ENCODE measurements around the gene TENT4A. TPM values are rescaled to one million over a fixed set of nuclear protein-coding genes. Genes with fewer than 3 reads are reported as not detected.

The TENT4A gene
- total and polyA plus RNA-seq, 2 of the 13 experiments (the other 11 are each of a cell fraction or from before 2014, with no cell fraction given) = 6.3 to 13.3 TPM

GRCh38 chr5:6719417-6719816 lies 6.2 kb downstream of the TENT4A start (continued):
- TF ChIP-seq, protein P1, sequence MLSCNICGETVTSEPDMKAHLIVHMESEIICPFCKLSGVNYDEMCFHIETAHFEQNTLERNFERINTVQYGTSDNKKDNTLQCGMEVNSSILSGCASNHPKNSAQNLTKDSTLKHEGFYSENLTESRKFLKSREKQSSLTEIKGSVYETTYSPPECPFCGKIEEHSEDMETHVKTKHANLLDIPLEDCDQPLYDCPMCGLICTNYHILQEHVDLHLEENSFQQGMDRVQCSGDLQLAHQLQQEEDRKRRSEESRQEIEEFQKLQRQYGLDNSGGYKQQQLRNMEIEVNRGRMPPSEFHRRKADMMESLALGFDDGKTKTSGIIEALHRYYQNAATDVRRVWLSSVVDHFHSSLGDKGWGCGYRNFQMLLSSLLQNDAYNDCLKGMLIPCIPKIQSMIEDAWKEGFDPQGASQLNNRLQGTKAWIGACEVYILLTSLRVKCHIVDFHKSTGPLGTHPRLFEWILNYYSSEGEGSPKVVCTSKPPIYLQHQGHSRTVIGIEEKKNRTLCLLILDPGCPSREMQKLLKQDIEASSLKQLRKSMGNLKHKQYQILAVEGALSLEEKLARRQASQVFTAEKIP (CRISPR knock-in tag; IDR thresholded peaks at IDR 0.05; ENCODE audit: borderline replicate concordance) = no peak

GRCh38 chr5:6719896-6720560 lies 6.8 kb downstream of the TENT4A start:
- CTCF ChIA-PET (ENCODE audit: low intra/inter-chr PET ratio, low total read pairs) = no interaction called here
- FAIRE-seq (no peak), DNase-seq (ENCODE audit: low spot score) (no peak), ATAC-seq (no peak)
- Histone ChIP-seq H3K27me3 (ENCODE audit: control insufficient read depth in 1 of 2, insufficient read depth in 2 of 2, low read length in 2 of 2) (no peaks in the 10 kb centered on the region), H3K4me3 (replicated peaks in 1 of 3; ENCODE audit: insufficient read depth in 1 of 3, low read depth in 2 of 3, low read length in 3 of 3) (no peak overlapping the region), H2AFZ (ENCODE audit: low read length) (no peak overlapping the region), H3K4me1 (ENCODE audit: insufficient read depth, low read length) (peaks cover 56% of the 10 kb centered on the region), H3K27ac (ENCODE audit: extremely low read length, insufficient read depth, low read length) (no peak overlapping the region), H3K79me2 (ENCODE audit: insufficient read depth, low read length) (peaks cover 97% of the 10 kb centered on the region), H3K9ac (ENCODE audit: insufficient read depth, low read depth, low read length) (no peak overlapping the region), H3K36me3 (replicated peaks in 1 of 2; ENCODE audit: control insufficient read depth in 1 of 2, insufficient read depth in 2 of 2, low read length in 2 of 2) (peaks cover 6 to 47% of the 10 kb centered on the region in 2 experiments; a peak in 4 of 5 replicates), H3K4me2 (ENCODE audit: low read depth, low read length) (no peak overlapping the region), H4K20me1 (ENCODE audit: insufficient read depth, low read length) (peaks cover 78% of the 10 kb centered on the region), H3K9me3 (ENCODE audit: low read length) (no peaks in the 10 kb centered on the region)
- intact Hi-C loops (cut with micrococcal nuclease; ENCODE audit: unreplicated experiment) = no loop called here
- BruUV-seq (replicated peaks) = no TSS peak
- TF ChIP-seq ZFP36 (IDR thresholded peaks at IDR 0.05; ENCODE audit: borderline replicate concordance, low read depth, low read length, partially characterized antibody) = no peak
- TF ChIP-seq AGO1 (IDR thresholded peaks at IDR 0.05; ENCODE audit: low read depth, low read length, poor library complexity, severe bottlenecking) = no peak
- POLR2A ChIA-PET = no interaction called here
- 96% methylated on average over 5 of the region's 5 CpGs for WGBS (ENCODE audit: low lambda C conversion rate)
- in situ Hi-C loops (cut with HindIII; ENCODE audit: extremely low pct_ligation_motif_present, low pct_unique_long_range_greater_than_20kb) = no loop called here

DNA sequence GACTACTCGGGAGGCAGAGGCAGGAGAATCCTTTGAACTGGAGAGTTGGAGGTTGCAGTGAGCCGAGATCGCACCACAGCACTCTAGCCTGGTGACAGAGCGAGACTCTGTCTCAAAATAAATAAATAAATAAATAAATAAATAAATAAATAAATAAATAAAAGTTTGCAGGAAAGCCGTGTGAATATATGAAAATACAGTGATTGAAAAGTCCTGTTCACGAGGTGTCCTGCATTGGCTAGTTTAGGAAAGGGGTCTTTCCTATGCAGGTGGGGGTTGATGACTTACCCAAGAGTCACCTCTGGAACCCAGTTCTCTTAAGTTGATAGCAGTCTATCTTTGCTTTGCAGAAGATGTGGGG lies 7.3 kb downstream of the TENT4A start:
- FAIRE-seq = no peak
- TF ChIP-seq HDAC2 (CRISPR knock-in tag; IDR thresholded peaks at IDR 0.05) = no peak
- TF ChIP-seq, protein P2, sequence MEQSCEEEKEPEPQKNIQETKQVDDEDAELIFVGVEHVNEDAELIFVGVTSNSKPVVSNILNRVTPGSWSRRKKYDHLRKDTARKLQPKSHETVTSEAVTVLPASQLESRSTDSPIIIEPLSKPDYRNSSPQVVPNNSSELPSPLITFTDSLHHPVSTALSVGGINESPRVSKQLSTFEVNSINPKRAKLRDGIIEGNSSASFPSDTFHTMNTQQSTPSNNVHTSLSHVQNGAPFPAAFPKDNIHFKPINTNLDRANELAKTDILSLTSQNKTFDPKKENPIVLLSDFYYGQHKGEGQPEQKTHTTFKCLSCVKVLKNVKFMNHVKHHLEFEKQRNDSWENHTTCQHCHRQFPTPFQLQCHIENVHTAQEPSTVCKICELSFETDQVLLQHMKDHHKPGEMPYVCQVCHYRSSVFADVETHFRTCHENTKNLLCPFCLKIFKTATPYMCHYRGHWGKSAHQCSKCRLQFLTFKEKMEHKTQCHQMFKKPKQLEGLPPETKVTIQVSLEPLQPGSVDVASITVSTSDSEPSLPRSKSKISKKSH (CRISPR knock-in tag; IDR thresholded peaks at IDR 0.05; ENCODE audit: borderline replicate concordance) = no peak
- TF ChIP-seq SP1 (IDR thresholded peaks at IDR 0.05) = no peak
- TF ChIP-seq SP1 (CRISPR knock-in tag; IDR thresholded peaks at IDR 0.05) = no peak
- TF ChIP-seq, protein P3, sequence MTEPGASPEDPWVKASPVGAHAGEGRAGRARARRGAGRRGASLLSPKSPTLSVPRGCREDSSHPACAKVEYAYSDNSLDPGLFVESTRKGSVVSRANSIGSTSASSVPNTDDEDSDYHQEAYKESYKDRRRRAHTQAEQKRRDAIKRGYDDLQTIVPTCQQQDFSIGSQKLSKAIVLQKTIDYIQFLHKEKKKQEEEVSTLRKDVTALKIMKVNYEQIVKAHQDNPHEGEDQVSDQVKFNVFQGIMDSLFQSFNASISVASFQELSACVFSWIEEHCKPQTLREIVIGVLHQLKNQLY (CRISPR knock-in tag; IDR thresholded peaks at IDR 0.05) = no peak
- TF ChIP-seq ZNF33B (CRISPR knock-in tag; IDR thresholded peaks at IDR 0.05) = no peak
- TF ChIP-seq, protein P4, sequence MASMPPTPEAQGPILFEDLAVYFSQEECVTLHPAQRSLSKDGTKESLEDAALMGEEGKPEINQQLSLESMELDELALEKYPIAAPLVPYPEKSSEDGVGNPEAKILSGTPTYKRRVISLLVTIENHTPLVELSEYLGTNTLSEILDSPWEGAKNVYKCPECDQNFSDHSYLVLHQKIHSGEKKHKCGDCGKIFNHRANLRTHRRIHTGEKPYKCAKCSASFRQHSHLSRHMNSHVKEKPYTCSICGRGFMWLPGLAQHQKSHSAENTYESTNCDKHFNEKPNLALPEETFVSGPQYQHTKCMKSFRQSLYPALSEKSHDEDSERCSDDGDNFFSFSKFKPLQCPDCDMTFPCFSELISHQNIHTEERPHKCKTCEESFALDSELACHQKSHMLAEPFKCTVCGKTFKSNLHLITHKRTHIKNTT (CRISPR knock-in tag; IDR thresholded peaks at IDR 0.05) = no peak
- TF ChIP-seq RFXAP (CRISPR knock-in tag; IDR thresholded peaks at IDR 0.05; ENCODE audit: borderline replicate concordance) = no peak
- TF ChIP-seq JDP2 (CRISPR knock-in tag; IDR thresholded peaks at IDR 0.05; ENCODE audit: borderline replicate concordance) = no peak

More for the DNA sequence above, 7.3 kb downstream of the TENT4A start:
- H3K79me2 ChIP-seq (ENCODE audit: insufficient read depth, low read length) = peaks cover 96% of the 10 kb centered on the region
- peaks cover 76% of the 10 kb centered on the region for H4K20me1 ChIP-seq (ENCODE audit: insufficient read depth, low read length)
- no peak overlapping the region for H3K4me3 ChIP-seq (replicated peaks in 1 of 3; ENCODE audit: insufficient read depth in 1 of 3, low read depth in 2 of 3, low read length in 3 of 3)
- no peak overlapping the region for H2AFZ ChIP-seq (ENCODE audit: low read length)
- ATAC-seq (no peak), DNase-seq (ENCODE audit: low spot score) (no peak)
- in situ Hi-C loops (cut with HindIII; ENCODE audit: extremely low pct_ligation_motif_present, low pct_unique_long_range_greater_than_20kb) = no loop called here
- no peak overlapping the region for H3K9ac ChIP-seq (ENCODE audit: insufficient read depth, low read depth, low read length)
- 96% methylated on average over 6 of the region's 6 CpGs for WGBS (ENCODE audit: low lambda C conversion rate)
- no peak overlapping the region for H3K27ac ChIP-seq (ENCODE audit: extremely low read length, insufficient read depth, low read length)
- intact Hi-C loops (cut with micrococcal nuclease; ENCODE audit: unreplicated experiment) = no loop called here
- BruUV-seq (replicated peaks) = no TSS peak
- H3K4me2 ChIP-seq (ENCODE audit: low read depth, low read length) = no peak overlapping the region; the same call in 1 of the 2 replicates
- ChIA-PET POLR2A (no interaction called here), CTCF (ENCODE audit: low intra/inter-chr PET ratio, low total read pairs) (no interaction called here)
- peaks cover 52% of the 10 kb centered on the region for H3K4me1 ChIP-seq (ENCODE audit: insufficient read depth, low read length)
- H3K27me3 ChIP-seq (ENCODE audit: control insufficient read depth in 1 of 2, insufficient read depth in 2 of 2, low read length in 2 of 2) = no peaks in the 10 kb centered on the region
- no peaks in the 10 kb centered on the region for H3K9me3 ChIP-seq (ENCODE audit: low read length)
- H3K36me3 ChIP-seq (replicated peaks in 1 of 2; ENCODE audit: control insufficient read depth in 1 of 2, insufficient read depth in 2 of 2, low read length in 2 of 2) = peaks cover 6 to 50% of the 10 kb centered on the region in 2 experiments; a peak in 4 of 5 replicates

Measured in HepG2 (cell line).